GM18502 (cell line): ENCODE data around the gene PDZD2.

Experiments
- ATAC-seq: cut with Tn5 transposase; IDR thresholded peaks from one replicate; pipeline ENCODE4 v1.9.1; 2021; ENCODE audit warnings: mild to moderate bottlenecking; ENCODE audit not compliant: unreplicated experiment, poor library complexity

Gene PDZD2

GRCh38 chr5:31635446-31635845, 3.5 kb upstream of the PDZD2 start:
- ATAC-seq, result no peak

DNA sequence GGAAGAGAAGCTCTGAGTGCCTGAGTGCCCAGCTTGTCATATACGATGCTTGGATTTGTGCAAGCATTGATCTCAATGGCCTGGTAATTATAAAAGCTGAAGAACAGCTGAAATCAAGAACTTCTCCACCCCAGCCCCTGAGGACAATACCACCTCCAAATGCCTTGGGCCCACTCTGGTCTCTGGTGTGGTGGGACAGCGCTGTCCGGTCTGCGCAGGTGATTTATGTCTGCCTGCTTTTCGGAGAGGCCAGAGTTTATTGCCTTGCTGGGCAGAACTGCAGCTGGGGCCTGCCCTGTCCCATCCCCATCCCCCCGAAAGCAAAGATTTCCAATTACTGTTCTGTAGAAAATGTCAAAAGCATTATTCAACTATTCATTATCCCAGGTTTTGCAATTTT, 1.1 kb upstream of the PDZD2 start:
- no peak for ATAC-seq

DNA sequence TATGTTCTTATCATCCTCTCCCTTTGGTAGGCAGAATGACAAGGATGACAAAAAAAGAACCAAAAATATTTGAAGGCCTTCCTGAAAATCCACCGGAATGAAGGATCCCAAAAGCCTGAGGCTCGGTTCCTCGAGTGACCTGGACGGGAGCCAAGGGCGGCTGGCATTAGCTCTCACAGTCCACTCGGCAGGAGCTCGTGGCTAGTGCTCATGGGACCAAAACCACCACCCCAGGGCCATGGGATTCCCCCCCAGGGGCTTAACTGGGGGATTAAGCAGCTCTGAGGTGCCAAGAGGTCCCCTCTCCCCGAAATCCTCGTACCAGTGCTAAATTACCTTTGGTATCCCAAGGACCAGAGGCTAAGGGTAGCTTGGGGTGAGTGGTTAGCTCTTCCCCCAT, 586 bp upstream of the PDZD2 start:
- ATAC-seq, result peak; percentile 23

DNA sequence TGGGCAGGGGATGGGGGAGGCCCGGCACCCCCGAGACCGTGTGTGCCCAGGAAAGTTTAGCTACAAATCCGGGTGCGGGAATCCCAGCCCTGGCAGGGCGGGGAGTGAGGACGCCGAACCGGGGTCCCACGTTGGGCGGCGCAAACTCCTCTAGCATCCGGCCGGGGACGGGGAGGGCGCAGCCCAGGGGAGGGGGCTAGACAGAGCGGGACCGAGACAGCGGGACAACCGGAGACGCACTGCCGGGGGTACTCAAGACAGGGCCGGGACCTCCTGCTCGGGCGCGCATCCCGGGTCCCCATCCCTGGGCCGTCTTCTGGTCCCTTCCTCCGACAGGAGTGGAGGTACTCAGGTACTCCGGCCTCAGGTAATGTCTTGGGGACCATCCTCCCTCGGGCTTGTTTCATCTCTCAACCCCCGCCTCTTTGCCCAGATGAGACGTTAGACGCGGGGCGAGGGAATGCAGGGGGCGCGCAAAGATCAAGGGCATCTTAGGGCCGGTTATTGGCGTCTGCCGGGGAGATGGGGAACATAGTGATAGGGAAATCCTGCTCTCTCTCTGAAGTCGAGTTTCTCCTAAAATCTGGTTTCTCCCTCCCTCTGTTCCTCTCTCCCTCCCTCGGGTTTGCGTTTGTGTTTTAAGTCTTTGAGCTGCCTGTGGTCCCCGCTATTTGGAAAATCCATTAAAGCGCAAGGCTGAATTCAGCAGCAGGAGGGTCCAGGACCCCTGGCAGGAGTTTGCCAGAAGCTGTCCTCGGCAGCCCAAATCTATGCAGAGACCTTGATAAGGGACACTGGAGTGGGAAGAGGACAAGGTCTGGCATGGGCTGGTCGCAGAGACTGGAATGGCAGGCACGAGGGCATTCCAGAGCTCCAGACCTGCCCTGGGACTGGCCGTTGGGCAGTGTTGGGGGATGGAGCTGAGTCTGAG, 815 bp downstream of the PDZD2 start:
- ATAC-seq, result peak; percentile 5

GRCh38 chr5:31640573-31640972, 1.6 kb downstream of the PDZD2 start:
- ATAC-seq, result no peak

GRCh38 chr5:31641059-31641458, 2.1 kb downstream of the PDZD2 start:
- ATAC-seq, result no peak

- no peak for ATAC-seq
Observed at GRCh38 chr5:31641575-31641974, 2.6 kb downstream of the PDZD2 start.

DNA sequence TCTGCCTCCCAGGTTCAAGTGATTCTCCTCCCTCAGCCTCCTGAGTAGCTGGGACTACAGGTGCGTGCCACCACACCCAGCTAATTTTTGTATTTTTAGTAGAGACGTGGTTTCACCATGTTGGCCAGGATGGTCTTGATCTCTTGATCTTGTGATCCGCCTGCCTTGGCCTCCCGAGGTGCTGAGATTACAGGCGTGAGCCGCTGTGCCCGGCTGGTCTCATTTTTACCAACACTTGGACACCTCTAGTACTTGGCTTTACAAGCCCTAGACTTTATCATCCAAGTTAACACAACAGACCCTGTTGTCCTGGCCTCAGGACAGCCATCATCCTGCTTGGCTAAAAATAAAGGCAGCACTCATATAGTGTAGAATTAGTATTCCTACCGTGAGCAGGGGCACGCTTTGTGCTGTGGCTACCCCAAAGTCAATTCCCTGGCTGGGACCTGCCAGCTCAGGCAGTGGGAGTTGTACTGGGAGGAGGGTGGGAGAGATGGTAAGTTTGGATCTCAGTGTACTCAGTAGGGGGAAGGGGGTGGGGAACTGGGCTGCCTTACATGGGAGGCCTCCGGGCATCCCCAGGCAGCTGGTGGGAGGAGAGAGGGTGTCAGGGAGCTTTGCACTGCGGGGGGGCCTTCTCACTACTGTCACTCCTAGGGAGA, 6.6 kb downstream of the PDZD2 start:
- no peak for ATAC-seq

GRCh38 chr5:31648326-31648725, 9.4 kb downstream of the PDZD2 start:
- no peak for ATAC-seq

DNA sequence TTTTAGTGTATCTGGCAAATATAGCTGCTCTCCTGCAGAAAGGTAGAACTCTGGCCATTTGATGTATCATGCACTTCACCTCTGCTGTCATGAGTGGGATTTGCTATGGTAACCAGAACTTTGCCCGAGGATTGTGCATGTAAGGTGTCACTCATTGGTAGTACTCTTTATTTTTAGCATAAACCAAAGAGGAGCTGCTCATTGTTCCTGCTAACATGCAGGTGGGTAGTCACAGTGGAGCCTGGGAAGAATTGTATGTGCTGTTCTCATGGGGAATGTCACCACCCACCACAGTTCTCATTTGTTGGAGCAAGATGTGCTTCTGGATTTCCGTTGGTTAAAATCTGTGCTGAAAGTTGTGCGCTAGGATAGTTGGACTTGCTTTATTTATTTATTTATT, 12.3 kb downstream of the PDZD2 start:
- ATAC-seq, result no peak

DNA sequence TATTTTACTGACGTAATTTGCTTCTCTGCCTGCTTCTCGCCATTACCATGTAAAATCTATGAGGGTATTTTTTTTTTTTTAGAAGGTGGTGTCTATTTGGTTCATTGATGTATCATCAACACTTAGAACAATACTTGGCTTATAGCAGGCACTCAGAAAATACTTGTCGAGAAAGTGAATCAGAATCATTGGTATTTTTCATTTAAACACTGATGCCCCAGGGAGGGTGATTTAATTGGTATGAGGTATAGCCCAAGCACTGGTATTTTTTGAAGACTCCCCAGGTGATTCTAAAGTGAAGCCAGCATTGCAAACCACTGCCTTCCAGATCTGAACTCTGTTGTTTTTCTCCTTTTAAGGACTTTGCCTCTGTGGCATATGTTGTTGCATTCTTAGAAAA, 16.6 kb downstream of the PDZD2 start:
- ATAC-seq, result no peak

DNA sequence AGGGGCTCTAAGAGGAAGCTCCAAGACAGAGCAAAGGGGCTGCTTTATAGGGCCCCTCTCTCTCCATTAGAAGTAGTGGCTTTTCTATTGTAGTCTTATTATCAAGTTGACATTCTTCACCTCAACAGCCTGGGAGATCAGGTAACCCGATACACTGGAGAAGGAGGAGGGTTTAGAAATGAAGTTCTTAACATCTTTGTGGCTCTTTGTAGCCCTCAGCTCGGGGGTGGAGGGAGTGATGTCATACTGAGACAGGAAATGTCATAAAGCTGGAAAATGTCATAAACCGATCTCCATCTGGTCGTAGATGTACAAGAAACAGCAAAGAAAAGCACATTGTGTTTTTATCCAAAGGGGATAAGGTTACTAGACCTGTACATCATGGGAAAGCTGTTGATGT, 17.9 kb downstream of the PDZD2 start:
- no peak for ATAC-seq

GRCh38 chr5:31657315-31657979, 18.5 kb downstream of the PDZD2 start:
- no peak for ATAC-seq

GRCh38 chr5:31661257-31661656, 22.3 kb downstream of the PDZD2 start:
- no peak for ATAC-seq

DNA sequence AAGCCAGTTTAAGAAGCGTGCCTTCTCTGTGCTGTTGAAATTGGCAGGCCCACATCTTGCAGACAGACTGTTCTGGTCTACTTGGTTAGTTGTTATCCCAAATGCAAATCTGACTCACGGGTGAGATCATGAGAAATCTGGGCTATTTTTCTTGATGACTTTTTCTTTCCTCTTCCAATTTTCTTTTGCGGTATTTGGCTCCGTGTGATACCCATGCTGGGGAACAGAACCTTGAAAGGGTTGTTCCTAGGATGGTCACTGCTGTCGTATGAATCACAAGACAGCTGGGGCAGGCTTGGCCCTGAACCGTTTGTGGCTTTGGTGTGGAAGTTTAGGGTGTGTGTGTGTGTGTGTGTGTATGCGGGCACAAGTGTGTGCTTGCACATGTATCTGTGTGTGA, 24.6 kb downstream of the PDZD2 start:
- no peak for ATAC-seq

DNA sequence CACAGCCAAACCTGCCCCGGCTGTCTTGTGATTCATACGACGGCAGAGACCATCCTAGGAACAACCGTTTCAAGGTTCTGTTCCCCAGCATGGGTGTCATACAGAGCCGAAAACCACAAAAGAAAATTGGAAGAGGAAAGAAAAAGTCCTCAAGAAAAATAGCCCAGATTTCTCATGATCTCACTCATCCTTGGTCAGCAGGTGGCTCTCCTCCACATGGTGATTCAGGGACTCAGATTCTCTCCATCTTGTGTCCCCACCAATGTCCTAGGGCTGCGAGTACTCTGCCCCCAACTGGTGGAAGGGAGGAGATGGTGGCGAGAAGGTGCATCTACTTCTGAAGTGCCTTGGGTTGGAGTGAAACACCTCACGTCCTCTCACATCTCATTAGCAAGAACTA, 25.6 kb downstream of the PDZD2 start:
- no peak for ATAC-seq

DNA sequence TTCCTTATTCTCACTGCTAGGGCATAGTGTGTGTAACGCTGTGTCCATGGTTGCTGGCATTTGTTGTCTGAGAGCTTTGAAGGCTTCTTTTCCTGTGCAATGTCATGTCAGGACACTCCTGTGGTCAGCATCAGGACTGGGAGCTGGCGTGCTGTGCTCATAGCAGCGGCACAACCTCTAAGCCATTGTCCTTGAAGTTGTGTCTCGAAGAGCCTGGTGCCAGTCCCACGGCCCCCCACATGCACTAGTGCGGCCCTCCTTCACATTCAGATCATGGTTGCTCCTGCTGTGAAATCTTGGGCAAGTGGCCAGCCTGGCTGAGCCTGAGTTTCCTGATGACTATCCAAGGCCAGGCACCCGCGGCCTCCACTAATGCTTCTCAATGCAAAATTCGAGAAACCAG, 32.4 kb downstream of the PDZD2 start:
- no peak for ATAC-seq

DNA sequence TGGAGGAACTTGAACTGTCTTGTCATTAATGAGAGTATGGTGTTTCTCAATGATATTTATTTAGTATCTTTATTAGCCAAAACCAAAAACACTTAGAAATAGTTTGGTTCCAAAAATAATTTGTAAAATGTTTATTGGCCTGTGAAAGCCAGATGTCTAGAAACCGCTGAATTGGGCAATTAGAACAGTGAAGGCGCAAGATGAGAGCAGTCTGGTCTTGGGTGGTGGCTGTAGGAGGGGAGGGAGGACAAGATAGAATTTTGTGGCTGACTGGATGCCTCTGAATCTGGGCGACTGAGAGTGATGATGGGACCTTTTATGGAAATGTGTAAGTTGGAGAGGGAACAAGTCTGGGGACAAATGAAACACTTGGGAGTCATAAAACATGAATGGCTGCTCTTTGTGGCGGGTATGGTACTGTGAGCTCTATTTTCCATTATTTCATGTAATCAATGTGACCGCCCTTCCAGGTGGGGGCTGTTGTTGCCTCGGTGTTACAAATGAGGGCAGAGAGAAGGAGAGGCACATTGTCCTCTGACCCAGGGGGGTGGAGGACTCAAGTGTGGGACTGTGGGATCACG, 35.5 kb downstream of the PDZD2 start:
- ATAC-seq, result no peak

DNA sequence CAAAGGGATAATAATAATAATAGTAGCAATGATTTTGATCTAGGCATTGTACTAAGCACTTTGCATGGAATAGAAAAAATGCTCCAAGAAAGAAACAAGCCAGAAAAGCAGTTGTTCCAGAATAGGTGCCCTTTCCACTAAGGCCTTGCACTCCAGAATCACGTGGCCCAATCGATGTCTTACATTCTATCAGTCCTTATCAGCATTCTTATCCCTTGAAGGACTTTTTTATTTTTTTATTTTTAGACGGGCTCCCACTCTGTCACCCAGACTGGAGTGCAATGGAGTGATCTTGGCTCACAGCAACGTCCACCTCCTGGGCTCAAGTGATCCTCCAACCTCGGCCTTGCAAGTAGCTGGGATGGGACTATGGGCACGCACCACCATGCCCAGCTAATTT, 36.5 kb downstream of the PDZD2 start:
- ATAC-seq, result no peak

GRCh38 chr5:31678180-31678579, 39.2 kb downstream of the PDZD2 start:
- no peak for ATAC-seq

DNA sequence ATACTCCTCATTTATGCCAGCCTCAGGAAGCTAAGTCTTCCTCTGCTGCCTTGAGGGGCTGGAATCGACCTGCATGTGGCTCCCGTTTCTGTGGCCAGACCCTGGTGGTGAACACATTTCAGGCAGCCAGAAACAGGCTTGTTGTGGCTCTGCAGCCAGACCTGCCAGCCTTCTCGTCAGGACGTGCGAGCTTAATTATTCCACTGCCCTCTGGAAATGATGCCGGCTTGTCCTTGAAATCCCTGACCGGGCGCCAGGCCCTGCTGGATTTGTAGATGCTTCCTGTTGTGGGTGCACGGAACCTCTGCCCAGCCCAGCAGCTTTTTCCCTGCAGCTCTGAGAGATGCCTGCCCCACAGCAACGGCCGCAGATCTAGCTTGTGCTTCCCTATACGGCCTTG, 41.6 kb downstream of the PDZD2 start:
- no peak for ATAC-seq
